Measurements from ENCODE around the gene ARL8A. TPM values are rescaled to one million over a fixed set of nuclear protein-coding genes. Genes with fewer than 3 reads are reported as not detected.

ARL8A gene
- total RNA-seq, 1 experiment from 2014 or later, result 27.8 TPM

DNA sequence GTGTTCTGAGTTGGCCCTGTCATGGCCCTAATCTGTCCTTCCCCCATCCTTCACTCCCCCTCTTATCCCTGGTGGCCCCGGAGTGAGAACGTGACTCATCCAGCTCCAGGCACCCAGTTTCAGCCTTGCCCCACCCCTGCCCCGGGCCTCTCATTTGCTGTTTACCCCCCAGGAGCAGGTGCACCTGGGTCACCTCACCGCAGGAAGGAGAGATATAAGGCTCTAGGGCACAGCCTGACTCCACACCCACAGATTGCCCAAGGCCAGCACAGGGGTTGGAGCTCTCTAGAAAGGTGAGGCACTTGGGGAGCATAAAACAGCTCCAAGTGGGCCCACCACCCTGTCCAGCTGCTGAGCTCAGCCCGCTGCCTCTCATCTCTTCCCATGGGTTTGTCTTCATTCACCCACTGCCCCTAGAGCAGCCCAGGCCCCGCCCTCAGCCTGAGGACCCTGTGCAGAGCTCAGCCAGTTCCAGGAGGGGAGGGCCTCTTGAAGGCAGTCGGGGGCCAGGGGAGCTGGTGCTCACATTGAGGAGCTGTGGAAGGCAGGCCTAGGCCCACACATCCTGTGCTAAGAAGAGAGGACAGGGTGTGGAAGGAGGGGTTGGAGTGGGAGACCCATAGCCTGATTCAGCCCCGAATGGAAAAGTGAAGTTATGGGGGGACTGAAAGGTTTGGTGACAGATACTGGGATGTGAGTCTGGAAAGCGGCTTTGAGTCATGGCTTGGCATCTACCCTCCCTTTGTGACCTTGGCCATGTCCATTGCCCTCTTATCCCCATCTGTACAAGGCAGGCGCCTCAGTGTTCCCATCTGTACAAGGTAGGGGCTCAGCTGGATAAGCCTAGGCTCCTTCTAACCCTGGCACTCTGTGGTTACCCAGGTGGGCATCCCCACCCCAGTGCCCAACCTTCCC lies 37.9 kb downstream of the ARL8A start:
- Histone ChIP-seq H3K9me3 (no peaks in the 10 kb centered on the region), H3K36me3 (ENCODE audit: control insufficient read depth, insufficient read depth, low read length) (no peaks in the 10 kb centered on the region), H3K27me3 (replicated peaks; ENCODE audit: control insufficient read depth, insufficient read depth, low read length) (no peaks in the 10 kb centered on the region), H3K4me3 (ENCODE audit: low read depth, low read length) (no peak overlapping the region), H3K4me1 (peaks cover 49% of the 10 kb centered on the region)
- intact Hi-C loops (cut with micrococcal nuclease; ENCODE audit: unreplicated experiment), result loop anchor here (1.0 to 5.0 kb wide), 3 partner anchors 8 to 96 kb away; partner anchors contain the start of gene ELF3
- Mint-ChIP-seq H3K27me3 (ENCODE audit: insufficient read depth, unreplicated experiment) (no peaks in the 10 kb centered on the region), H3K36me3 (ENCODE audit: insufficient read depth, unreplicated experiment) (no peaks in the 10 kb centered on the region), H3K9me3 (ENCODE audit: unreplicated experiment) (no peaks in the 10 kb centered on the region), H3K27ac (ENCODE audit: unreplicated experiment) (peak overlapping the region; percentile 89), H3K4me3 (ENCODE audit: unreplicated experiment) (peak overlapping the region; percentile 53), H3K4me1 (ENCODE audit: low read depth, unreplicated experiment) (peaks cover 35% of the 10 kb centered on the region)
- BruUV-seq (replicated peaks), result TSS peak; percentile 95
- ChIA-PET POLR2A (interaction anchor here (0.5 to 3.5 kb wide), 6 partner anchors 31 to 430 kb away, joined by 3 to 50 read pairs (median 8); partner anchors contain the start of gene ELF3), CTCF (interaction anchor here (0.6 to 1.9 kb wide), 7 partner anchors 21 to 110 kb away, joined by 3 to 6 read pairs (median 4); no protein-coding TSS in a partner anchor)
- TF ChIP-seq, protein P1, sequence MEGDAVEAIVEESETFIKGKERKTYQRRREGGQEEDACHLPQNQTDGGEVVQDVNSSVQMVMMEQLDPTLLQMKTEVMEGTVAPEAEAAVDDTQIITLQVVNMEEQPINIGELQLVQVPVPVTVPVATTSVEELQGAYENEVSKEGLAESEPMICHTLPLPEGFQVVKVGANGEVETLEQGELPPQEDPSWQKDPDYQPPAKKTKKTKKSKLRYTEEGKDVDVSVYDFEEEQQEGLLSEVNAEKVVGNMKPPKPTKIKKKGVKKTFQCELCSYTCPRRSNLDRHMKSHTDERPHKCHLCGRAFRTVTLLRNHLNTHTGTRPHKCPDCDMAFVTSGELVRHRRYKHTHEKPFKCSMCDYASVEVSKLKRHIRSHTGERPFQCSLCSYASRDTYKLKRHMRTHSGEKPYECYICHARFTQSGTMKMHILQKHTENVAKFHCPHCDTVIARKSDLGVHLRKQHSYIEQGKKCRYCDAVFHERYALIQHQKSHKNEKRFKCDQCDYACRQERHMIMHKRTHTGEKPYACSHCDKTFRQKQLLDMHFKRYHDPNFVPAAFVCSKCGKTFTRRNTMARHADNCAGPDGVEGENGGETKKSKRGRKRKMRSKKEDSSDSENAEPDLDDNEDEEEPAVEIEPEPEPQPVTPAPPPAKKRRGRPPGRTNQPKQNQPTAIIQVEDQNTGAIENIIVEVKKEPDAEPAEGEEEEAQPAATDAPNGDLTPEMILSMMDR (IDR thresholded peaks at IDR 0.05; ENCODE audit: insufficient read depth in 1 of 2, low read depth in 1 of 2, low read length in 1 of 2, severe bottlenecking in 1 of 2, unreplicated experiment in 1 of 2), result no peak
- DNase-seq, result peak; percentile 74 to 90

DNA sequence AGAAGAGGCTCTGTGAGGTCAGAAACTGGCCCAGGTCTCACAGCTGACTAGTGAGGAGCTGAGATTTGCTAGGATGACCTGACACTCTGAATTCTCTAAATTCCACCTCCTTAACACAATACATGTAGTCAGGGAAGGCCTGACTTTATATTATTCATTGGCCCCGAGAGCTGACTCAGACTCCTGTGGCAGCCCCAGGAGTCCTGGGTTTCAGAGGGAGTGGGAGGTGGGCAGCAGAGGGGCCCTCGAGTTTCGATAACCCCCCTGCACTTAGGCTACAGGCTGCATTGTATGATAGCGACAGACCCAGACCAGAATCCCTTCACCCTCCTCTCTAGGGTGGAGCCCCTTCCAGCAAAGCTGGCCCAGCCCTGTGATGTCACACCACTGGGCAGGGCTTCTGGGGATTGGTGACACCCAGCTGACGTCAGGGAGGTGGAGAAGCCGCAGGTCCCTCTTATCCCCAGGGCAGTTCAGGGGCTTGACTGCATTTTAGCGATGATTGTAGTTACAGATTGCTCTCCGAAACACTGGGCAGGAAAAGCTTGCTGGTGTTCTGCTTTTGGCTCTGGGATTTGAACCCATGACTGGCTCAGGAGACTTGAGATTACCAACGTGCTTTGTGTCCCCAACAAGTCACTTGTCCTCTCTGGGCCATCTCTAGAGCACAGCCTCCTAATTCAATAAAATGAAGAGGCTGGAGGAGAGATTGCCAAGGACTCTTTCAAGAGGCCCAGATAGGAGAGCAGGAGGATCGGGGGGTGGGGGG lies 38.8 kb downstream of the ARL8A start:
- Mint-ChIP-seq H3K4me3 (ENCODE audit: unreplicated experiment) (peak overlapping the region; percentile 53), H3K9me3 (ENCODE audit: unreplicated experiment) (no peaks in the 10 kb centered on the region), H3K27me3 (ENCODE audit: insufficient read depth, unreplicated experiment) (no peaks in the 10 kb centered on the region), H3K27ac (ENCODE audit: unreplicated experiment) (peak overlapping the region; percentile 89), H3K36me3 (ENCODE audit: insufficient read depth, unreplicated experiment) (no peaks in the 10 kb centered on the region), H3K4me1 (ENCODE audit: low read depth, unreplicated experiment) (peaks cover 42% of the 10 kb centered on the region)
- TF ChIP-seq, protein P1 (IDR thresholded peaks at IDR 0.05; ENCODE audit: insufficient read depth in 1 of 2, low read depth in 1 of 2, low read length in 1 of 2, severe bottlenecking in 1 of 2, unreplicated experiment in 1 of 2), result no peak
- no peak overlapping the region for H3K4me3 ChIP-seq (ENCODE audit: low read depth, low read length)
- peaks cover 45% of the 10 kb centered on the region for H3K4me1 ChIP-seq
- intact Hi-C loops (cut with micrococcal nuclease; ENCODE audit: unreplicated experiment), result loop anchor here (1.0 to 5.0 kb wide), 4 partner anchors 9 to 95 kb away; partner anchors contain the start of gene ELF3
- BruUV-seq (replicated peaks), result no TSS peak
- H3K9me3 ChIP-seq, result no peaks in the 10 kb centered on the region
- POLR2A ChIA-PET, result interaction anchor here (0.5 to 3.5 kb wide), 9 partner anchors 8 to 431 kb away, joined by 3 to 50 read pairs (median 7); partner anchors contain the start of gene ELF3
- no peaks in the 10 kb centered on the region for H3K36me3 ChIP-seq (ENCODE audit: control insufficient read depth, insufficient read depth, low read length)
- no peaks in the 10 kb centered on the region for H3K27me3 ChIP-seq (replicated peaks; ENCODE audit: control insufficient read depth, insufficient read depth, low read length)
- CTCF ChIA-PET, result interaction anchor here (0.6 to 1.9 kb wide), 7 partner anchors 21 to 109 kb away, joined by 3 to 6 read pairs (median 4); no protein-coding TSS in a partner anchor
- DNase-seq, result peak; percentile 89 to 92

DNA sequence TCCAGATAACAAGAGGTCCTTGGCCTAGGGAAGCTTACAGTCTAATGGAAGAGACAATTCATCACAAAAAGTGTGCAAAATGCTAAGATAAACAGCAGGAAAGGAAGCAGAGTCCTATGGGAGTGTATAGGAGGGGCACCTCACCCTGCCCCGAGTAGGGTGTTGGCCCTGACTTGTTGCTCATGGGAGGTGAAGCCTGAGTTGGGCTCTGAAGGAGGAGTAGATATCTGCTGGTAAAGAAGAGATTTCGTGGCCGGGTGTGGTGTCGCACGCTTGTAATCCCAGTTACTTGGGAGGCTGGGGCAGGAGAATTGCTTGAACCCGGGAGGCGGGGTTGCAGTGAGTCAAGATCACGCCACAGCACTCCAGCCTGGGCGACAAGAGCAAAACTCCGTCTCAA lies 40.5 kb downstream of the ARL8A start:
- intact Hi-C loops (cut with micrococcal nuclease; ENCODE audit: unreplicated experiment), result loop anchor here (2.0 kb wide), 1 partner anchor 27 kb away; no protein-coding TSS in a partner anchor
- no peaks in the 10 kb centered on the region for H3K27me3 Mint-ChIP-seq (ENCODE audit: insufficient read depth, unreplicated experiment)
- no peaks in the 10 kb centered on the region for H3K9me3 ChIP-seq
- H3K27me3 ChIP-seq (replicated peaks; ENCODE audit: control insufficient read depth, insufficient read depth, low read length), result no peaks in the 10 kb centered on the region
- H3K4me3 Mint-ChIP-seq (ENCODE audit: unreplicated experiment), result no peak overlapping the region
- DNase-seq, result no peak
- H3K4me3 ChIP-seq (ENCODE audit: low read depth, low read length), result no peak overlapping the region
- POLR2A ChIA-PET, result no interaction called here
- TF ChIP-seq, protein P1 (IDR thresholded peaks at IDR 0.05; ENCODE audit: insufficient read depth in 1 of 2, low read depth in 1 of 2, low read length in 1 of 2, severe bottlenecking in 1 of 2, unreplicated experiment in 1 of 2), result no peak
- peaks cover 42% of the 10 kb centered on the region for H3K4me1 Mint-ChIP-seq (ENCODE audit: low read depth, unreplicated experiment)
- H3K36me3 Mint-ChIP-seq (ENCODE audit: insufficient read depth, unreplicated experiment), result no peaks in the 10 kb centered on the region
- H3K36me3 ChIP-seq (ENCODE audit: control insufficient read depth, insufficient read depth, low read length), result no peaks in the 10 kb centered on the region
- no peaks in the 10 kb centered on the region for H3K9me3 Mint-ChIP-seq (ENCODE audit: unreplicated experiment)
- peaks cover 45% of the 10 kb centered on the region for H3K4me1 ChIP-seq
- H3K27ac Mint-ChIP-seq (ENCODE audit: unreplicated experiment), result peak overlapping the region; percentile 43
- CTCF ChIA-PET, result interaction anchor here (0.6 kb wide), 1 partner anchor 96 kb away, joined by 3 read pairs; no protein-coding TSS in a partner anchor
- BruUV-seq (replicated peaks), result no TSS peak
